Activated CD4-positive, alpha-beta memory T cell treated with anti-CD3 and anti-CD28 coated beads for 36 hours (primary cell): Measurements from ENCODE around the gene TET3. TPM values are rescaled to one million over a fixed set of nuclear protein-coding genes. Genes with fewer than 3 reads are reported as not detected.

ENCODE experiments used
- CTCF ChIA-PET: fragments of 350-600 bp; sonication (Branson Sonifier 250); formaldehyde crosslinking; loops from one replicate; lab custom pipeline; 2021; ENCODE audit warnings: antibody characterized with exemption, inconsistent platforms; lab: Charles Lee
- POLR2A ChIA-PET: fragments of 350-600 bp; sonication (Branson Sonifier 250); formaldehyde crosslinking; loops from one replicate; lab custom pipeline; 2021; ENCODE audit warnings: antibody characterized with exemption; lab: Charles Lee
- DNase-seq: peaks from one replicate; pipeline ENCODE4 v3.0.0-alpha.2; 2020
- H3K27ac Mint-ChIP-seq: one replicate; pipeline ENCODE4 v1.8.0; 2021; ENCODE audit warnings: mixed read lengths
- H3K27me3 Mint-ChIP-seq: one replicate; pipeline ENCODE4 v1.8.0; 2021; ENCODE audit warnings: mixed read lengths
- H3K36me3 Mint-ChIP-seq: one replicate; pipeline ENCODE4 v1.8.0; 2021; ENCODE audit warnings: mixed read lengths
- H3K4me1 Mint-ChIP-seq: one replicate; pipeline ENCODE4 v1.8.0; 2021; ENCODE audit warnings: low read depth, mixed read lengths
- H3K4me3 Mint-ChIP-seq: one replicate; pipeline ENCODE4 v1.8.0; 2021; ENCODE audit warnings: mild to moderate bottlenecking, mixed read lengths
- H3K9me3 Mint-ChIP-seq: one replicate; pipeline ENCODE4 v1.8.0; 2021; ENCODE audit warnings: mixed read lengths
- intact Hi-C: fragments of 100-400 bp; cut with micrococcal nuclease; formaldehyde crosslinking; loops from one replicate; pipeline ENCODE4 v1.15.1; 2023
- total RNA-seq, 2 experiments: library from RNA; stranded (reverse); gene quantifications; one replicate each; pipeline ENCODE4 v1.2.3, GENCODE V29; 2021

The TET3 gene
- total RNA-seq, 2 experiments from 2014 or later = 10.5 to 11.8 TPM

DNA sequence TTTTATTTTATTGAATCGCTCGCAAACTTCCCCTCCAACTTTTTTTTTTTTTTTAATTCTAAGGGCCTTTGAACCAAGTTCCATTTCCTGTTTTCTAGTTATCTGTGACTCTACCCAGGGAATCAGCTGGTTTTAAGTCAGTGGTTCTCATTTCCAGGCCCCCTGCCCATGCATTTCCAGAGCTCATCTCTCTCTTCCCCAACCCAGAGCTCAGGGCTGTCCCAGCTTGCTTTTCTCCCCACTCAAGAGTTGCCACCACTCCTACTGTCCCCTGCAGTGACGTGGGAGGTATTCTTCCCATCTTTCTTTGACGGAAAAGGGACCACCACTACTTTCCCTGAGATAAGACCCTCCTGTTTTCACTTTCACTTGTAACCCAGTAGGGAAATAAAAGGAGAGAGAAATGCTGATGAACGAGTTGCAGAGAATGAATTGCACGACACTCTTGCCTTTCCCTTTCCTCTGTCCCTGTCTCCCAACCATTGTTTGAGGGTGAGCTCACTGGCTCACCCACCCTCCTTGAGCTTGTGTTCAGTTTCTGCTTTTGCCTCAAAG, 42.1 kb downstream of the TET3 start:
- POLR2A ChIA-PET = no interaction called here
- intact Hi-C loops = no loop called here
- Mint-ChIP-seq H3K27me3 (no peaks in the 10 kb centered on the region), H3K36me3 (peaks cover 10% of the 10 kb centered on the region), H3K4me1 (peaks cover 52% of the 10 kb centered on the region), H3K27ac (peak overlapping the region; percentile 29), H3K4me3 (no peak overlapping the region), H3K9me3 (peaks cover 4% of the 10 kb centered on the region)
- DNase-seq = no peak
- CTCF ChIA-PET = interaction anchor here (1.1 kb wide), 1 partner anchor 14 kb away, joined by 7 read pairs; no protein-coding TSS in a partner anchor

DNA sequence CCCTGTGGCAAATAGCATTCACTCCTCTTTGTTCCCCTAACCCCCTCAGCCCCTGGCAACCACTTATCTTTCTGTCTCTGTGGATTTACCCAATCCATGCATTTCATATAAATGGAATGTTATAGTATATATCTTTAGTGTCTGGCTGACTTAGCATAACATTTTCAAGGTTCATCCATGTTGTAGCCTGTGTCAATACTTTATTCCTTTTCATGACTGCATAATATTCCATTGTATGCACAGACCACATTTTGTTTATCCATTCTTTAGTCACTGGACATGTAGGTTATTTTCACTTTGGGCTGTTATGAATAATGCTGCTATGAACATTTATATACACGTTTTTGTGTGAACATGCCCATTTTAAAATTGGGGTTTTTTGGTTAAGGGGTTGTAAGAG, 42.8 kb downstream of the TET3 start:
- no peak for DNase-seq
- intact Hi-C loops = no loop called here
- Mint-ChIP-seq H3K36me3 (peaks cover 10% of the 10 kb centered on the region), H3K4me3 (no peak overlapping the region), H3K9me3 (peaks cover 4% of the 10 kb centered on the region), H3K27ac (no peak overlapping the region), H3K27me3 (no peaks in the 10 kb centered on the region), H3K4me1 (peaks cover 56% of the 10 kb centered on the region)
- ChIA-PET CTCF (no interaction called here), POLR2A (no interaction called here)

DNA sequence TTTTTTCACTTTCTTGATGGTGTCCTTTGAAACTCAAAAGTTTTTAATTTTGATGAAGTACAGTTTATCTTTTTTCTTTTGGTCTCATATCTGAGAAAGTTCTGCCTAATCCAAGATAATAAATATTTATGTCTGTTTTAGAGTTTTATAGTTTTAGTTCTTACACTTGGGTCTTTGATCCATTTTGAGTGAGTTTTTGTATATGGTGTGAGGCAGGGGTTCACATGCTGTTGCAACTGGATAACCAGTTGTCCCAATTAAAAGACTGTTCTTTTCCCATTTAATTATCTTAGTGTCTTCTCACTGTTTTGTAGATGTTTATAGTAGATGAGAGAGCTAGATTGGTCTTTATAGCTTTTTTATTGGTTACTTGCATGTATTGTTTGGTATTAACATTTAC, 43.6 kb downstream of the TET3 start:
- no peaks in the 10 kb centered on the region for H3K27me3 Mint-ChIP-seq
- peaks cover 10% of the 10 kb centered on the region for H3K36me3 Mint-ChIP-seq
- ChIA-PET POLR2A (no interaction called here), CTCF (no interaction called here)
- DNase-seq = no peak
- H3K4me1 Mint-ChIP-seq = peaks cover 64% of the 10 kb centered on the region
- H3K4me3 Mint-ChIP-seq = no peak overlapping the region
- H3K27ac Mint-ChIP-seq = no peak overlapping the region
- peaks cover 4% of the 10 kb centered on the region for H3K9me3 Mint-ChIP-seq
- intact Hi-C loops = no loop called here

DNA sequence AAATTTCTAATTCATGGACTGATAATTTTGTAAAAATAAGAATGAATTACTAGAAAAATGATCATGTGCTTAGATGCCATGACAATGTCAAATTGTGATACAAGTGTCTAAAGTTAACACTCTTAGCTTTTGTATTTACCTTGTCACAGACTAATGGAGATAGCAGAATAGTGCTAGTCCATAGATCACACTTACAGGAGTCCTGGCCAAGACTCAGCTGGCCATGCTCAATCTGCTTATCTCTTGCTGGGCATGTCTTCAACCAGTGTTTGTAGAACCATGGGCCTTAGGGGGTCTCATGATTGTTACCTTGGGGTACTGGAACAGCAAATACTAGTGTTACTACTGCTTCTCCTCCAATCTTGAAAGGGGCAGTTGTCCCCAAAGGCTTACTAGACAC, 44.0 kb downstream of the TET3 start:
- no peak overlapping the region for H3K27ac Mint-ChIP-seq
- CTCF ChIA-PET = no interaction called here

DNA sequence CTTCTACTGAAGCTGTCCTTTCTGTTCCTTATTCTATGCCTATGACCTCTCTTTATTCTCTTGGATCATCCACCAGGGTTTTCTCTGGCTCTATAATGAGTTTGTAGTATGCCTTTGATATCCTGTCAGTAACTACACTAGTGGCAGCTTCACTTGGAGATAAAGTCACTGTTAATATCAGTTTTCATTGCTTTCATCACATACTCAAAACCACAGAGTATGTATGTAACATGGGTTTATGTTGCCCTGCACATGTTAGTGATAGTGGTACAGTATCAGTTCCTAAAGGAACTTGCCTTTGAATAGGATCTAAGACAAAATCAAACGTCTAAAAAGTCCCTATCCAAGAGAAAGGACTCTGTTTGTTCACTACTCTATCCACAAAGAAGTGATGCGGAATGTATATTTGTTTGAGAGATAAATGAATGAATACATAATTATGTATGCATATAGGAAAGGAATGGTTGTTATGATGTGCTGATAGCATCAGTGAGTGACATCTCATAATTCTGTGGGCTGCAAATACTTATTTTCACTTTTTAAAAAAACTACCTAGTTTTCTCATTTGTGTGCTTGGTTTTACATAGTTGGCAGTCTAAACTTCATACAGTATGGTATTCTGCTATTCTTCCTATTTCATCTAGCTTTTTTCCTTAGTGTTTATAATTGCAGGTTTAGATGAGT, 45.1 kb downstream of the TET3 start:
- Mint-ChIP-seq H3K36me3 (peaks cover 10% of the 10 kb centered on the region), H3K4me1 (peaks cover 63% of the 10 kb centered on the region), H3K4me3 (no peak overlapping the region), H3K27me3 (no peaks in the 10 kb centered on the region), H3K27ac (peak overlapping the region; percentile 20), H3K9me3 (peaks cover 4% of the 10 kb centered on the region)
- ChIA-PET CTCF (interaction anchor here (0.9 kb wide), 1 partner anchor 31 kb away, joined by 3 read pairs; no protein-coding TSS in a partner anchor), POLR2A (no interaction called here)
- intact Hi-C loops = no loop called here
- no peak for DNase-seq

More for the DNA sequence above, 44.0 kb downstream of the TET3 start:
- POLR2A ChIA-PET = no interaction called here
- Mint-ChIP-seq H3K4me3 (no peak overlapping the region), H3K4me1 (peaks cover 65% of the 10 kb centered on the region), H3K9me3 (peaks cover 4% of the 10 kb centered on the region), H3K27me3 (no peaks in the 10 kb centered on the region), H3K36me3 (peaks cover 10% of the 10 kb centered on the region)
- intact Hi-C loops = no loop called here
- DNase-seq = no peak

DNA sequence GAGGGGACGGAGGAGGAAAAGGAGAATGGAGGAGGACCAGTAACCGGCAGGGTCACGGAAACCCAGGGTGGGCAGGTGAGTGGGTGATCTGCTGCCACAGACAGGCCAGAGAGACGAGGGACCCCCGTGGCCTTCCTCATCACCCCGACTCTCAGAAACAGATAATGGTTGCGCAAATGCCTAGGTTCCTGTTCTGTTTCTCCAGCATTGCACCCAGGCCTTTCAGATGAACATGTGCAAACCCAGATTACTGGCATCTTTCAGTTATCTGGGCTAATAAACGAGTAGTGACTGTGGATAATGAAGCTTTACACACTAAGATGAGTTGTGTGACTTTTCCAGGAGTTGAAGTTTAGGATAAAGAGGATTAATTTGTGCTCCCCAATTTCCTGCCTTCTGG, 46.5 kb downstream of the TET3 start:
- Mint-ChIP-seq H3K9me3 (peaks cover 4% of the 10 kb centered on the region), H3K27me3 (no peaks in the 10 kb centered on the region), H3K36me3 (peaks cover 10% of the 10 kb centered on the region), H3K27ac (peak overlapping the region; percentile 1), H3K4me1 (peaks cover 63% of the 10 kb centered on the region), H3K4me3 (no peak overlapping the region)
- ChIA-PET CTCF (interaction anchor here (0.6 to 1.7 kb wide), 3 partner anchors 20 to 123 kb away, joined by 3 to 8 read pairs (median 3); no protein-coding TSS in a partner anchor), POLR2A (no interaction called here)
- no peak for DNase-seq
- intact Hi-C loops = no loop called here

- ChIA-PET CTCF (interaction anchor here (0.6 to 1.7 kb wide), 3 partner anchors 20 to 124 kb away, joined by 3 to 8 read pairs (median 3); no protein-coding TSS in a partner anchor), POLR2A (interaction anchor here (0.7 kb wide), 1 partner anchor 31 kb away, joined by 3 read pairs; no protein-coding TSS in a partner anchor)
- intact Hi-C loops = no loop called here
- no peaks in the 10 kb centered on the region for H3K27me3 Mint-ChIP-seq
- H3K27ac Mint-ChIP-seq = peak overlapping the region; percentile 84
- H3K4me1 Mint-ChIP-seq = peaks cover 64% of the 10 kb centered on the region
- peaks cover 8% of the 10 kb centered on the region for H3K36me3 Mint-ChIP-seq
- peak overlapping the region; percentile 74 for H3K4me3 Mint-ChIP-seq
- peaks cover 4% of the 10 kb centered on the region for H3K9me3 Mint-ChIP-seq
- DNase-seq = no peak
Observed at GRCh38 chr2:74031959-74032287, 47.2 kb downstream of the TET3 start.

DNA sequence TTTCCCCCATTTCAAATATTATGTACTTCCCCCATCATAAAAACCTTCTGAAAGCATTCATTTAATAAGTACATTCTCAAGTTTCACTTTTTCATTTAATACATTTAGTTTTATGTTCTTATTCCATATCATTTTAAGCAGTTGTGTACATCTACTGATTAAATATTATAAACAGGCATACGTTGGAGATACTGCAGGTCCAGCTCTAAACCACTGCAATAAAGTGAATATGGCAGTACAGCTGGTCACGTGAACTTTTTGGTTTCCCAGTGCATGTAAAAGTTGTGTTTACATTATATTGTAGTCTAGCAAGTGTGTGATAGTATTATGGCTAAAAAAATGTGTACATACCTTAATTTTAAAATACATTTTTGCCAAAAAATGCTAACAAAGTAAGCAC, 48.7 kb downstream of the TET3 start:
- H3K4me3 Mint-ChIP-seq = peak overlapping the region; percentile 74
- no peaks in the 10 kb centered on the region for H3K27me3 Mint-ChIP-seq
- DNase-seq = no peak
- H3K9me3 Mint-ChIP-seq = no peaks in the 10 kb centered on the region
- CTCF ChIA-PET = no interaction called here
- peaks cover under 1% of the 10 kb centered on the region for H3K36me3 Mint-ChIP-seq
- intact Hi-C loops = no loop called here
- POLR2A ChIA-PET = interaction anchor here (1.0 to 1.3 kb wide), 2 partner anchors 9 to 46 kb away, joined by 3 to 4 read pairs; no protein-coding TSS in a partner anchor
- peaks cover 75% of the 10 kb centered on the region for H3K4me1 Mint-ChIP-seq
- peak overlapping the region; percentile 84 for H3K27ac Mint-ChIP-seq

Other genes starting within 250 kb of the TET3 start
- gene TPRKB, start 247.6 kb upstream of the TET3 start, total RNA-seq = 10 to 100 TPM; 33.2 to 34.6 TPM
- gene DUSP11, start 204.8 kb upstream of the TET3 start, total RNA-seq = 10 to 100 TPM; 28.0 to 28.5 TPM
- not detected for gene C2orf78, start 200.7 kb upstream of the TET3 start, total RNA-seq
- 10 to 100 TPM; 79.9 to 85.3 TPM for gene STAMBP, start 155.9 kb upstream of the TET3 start, total RNA-seq
- not detected for gene ACTG2, start 91.9 kb upstream of the TET3 start, total RNA-seq
- gene DGUOK, start 58.0 kb upstream of the TET3 start, total RNA-seq = 100 to 1,000 TPM; 101 to 102 TPM
- 10 to 100 TPM; 97.2 to 99.8 TPM for gene BOLA3, start 163.0 kb downstream of the TET3 start, total RNA-seq
- 100 to 1,000 TPM; 159 to 170 TPM for gene MOB1A, start 194.0 kb downstream of the TET3 start, total RNA-seq
- 100 to 1,000 TPM; 518 to 525 TPM for gene MTHFD2, start 213.7 kb downstream of the TET3 start, total RNA-seq